GM23248 (cell line): ENCODE data around the gene KRTAP21-1.

Experiments
- EZH2 ChIP-seq: fragments of 200-600 bp; sonication (generic); IDR thresholded peaks from 2 replicates; pipeline ENCODE4 v1.6.1; 2018; ENCODE audit warnings: antibody characterized with exemption, mild to moderate bottlenecking; ENCODE audit not compliant: insufficient read depth, poor library complexity, severe bottlenecking
- EZH2phosphoT487 ChIP-seq: fragments of 200-600 bp; sonication (generic); IDR thresholded peaks from 2 replicates; pipeline ENCODE4 v1.6.1; 2018; ENCODE audit warnings: antibody characterized with exemption, moderate library complexity, mild to moderate bottlenecking, low read depth; ENCODE audit not compliant: insufficient read depth

DNA sequence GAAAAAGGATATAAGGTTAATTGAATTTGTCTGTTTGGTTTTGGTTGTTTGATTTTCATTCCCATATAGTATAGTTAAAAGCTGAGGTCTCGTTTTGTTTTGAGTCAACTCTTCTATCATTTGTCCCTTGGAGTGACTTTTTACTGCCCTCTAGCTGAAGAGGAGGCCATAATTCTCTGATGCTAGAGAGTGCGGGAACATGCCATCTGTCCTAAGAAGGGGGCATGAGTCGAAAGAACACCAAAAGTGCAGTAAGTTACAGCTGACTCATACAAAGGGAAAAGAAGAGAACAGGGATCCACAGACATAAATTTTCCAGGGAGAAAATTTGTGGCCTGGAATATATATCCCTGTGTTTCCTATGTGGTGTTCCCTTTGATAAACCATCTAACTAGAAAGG, 40.8 kb downstream of the KRTAP21-1 start:
- no peak for TF ChIP-seq EZH2
- TF ChIP-seq EZH2phosphoT487 = no peak
